HUES64 (cell line): ENCODE results near the gene CELF5.
"Not testable (repeated sequence)": the region's sequence is repeated elsewhere in the genome, so short reads cannot be mapped to it uniquely, and the experiment has no call there.

ENCODE experiments used
- H3K27ac ChIP-seq: 2 replicates; pipeline ENCODE4 v1.7.0; 2013; ENCODE audit warnings: low read depth, low read length, inconsistent platforms
- H3K27me3 ChIP-seq: 2 replicates; pipeline ENCODE4 v1.6.1; 2013; ENCODE audit warnings: mild to moderate bottlenecking, low read length; ENCODE audit not compliant: insufficient read depth
- H3K36me3 ChIP-seq: 2 replicates; pipeline ENCODE4 v1.6.1; 2013; ENCODE audit warnings: mild to moderate bottlenecking, low read length; ENCODE audit not compliant: insufficient read depth
- H3K4me1 ChIP-seq: 2 replicates; pipeline ENCODE4 v1.6.1; 2013; ENCODE audit warnings: mild to moderate bottlenecking, low read length, moderate library complexity; ENCODE audit not compliant: insufficient read depth
- H3K4me3 ChIP-seq: 2 replicates; pipeline ENCODE4 v1.5.1; 2013; ENCODE audit warnings: mild to moderate bottlenecking, low read length, moderate library complexity
- H3K9ac ChIP-seq: 2 replicates; pipeline ENCODE4 v1.6.1; 2013; ENCODE audit warnings: mild to moderate bottlenecking, low read depth, low read length
- H3K9me3 ChIP-seq: 2 replicates; pipeline ENCODE4 v1.6.1; 2013; ENCODE audit warnings: low read depth, low read length; ENCODE audit not compliant: insufficient read depth
- WGBS: fragments of 150-250, 120-280 bp; methylation state at CpG from one replicate; pipeline ENCODE4 v1.1.7; 2013; ENCODE audit warnings: missing lambda C conversion rate; 5-methylcytosine and 5-hydroxymethylcytosine counted together

The CELF5 gene

GRCh38 chr19:3289971-3290569, 65.6 kb downstream of the CELF5 start:
- H3K36me3 ChIP-seq = no peaks in the 10 kb centered on the region; the same call in 1 of the 2 replicates
- H3K9me3 ChIP-seq = no peaks in the 10 kb centered on the region
- no peak overlapping the region for H3K4me3 ChIP-seq
- no peak overlapping the region for H3K27ac ChIP-seq
- 59% methylated on average over 23 of the region's 23 CpGs for WGBS
- no peak overlapping the region for H3K9ac ChIP-seq
- no peaks in the 10 kb centered on the region for H3K4me1 ChIP-seq
- no peaks in the 10 kb centered on the region for H3K27me3 ChIP-seq

- H3K9me3 ChIP-seq, H3K9ac ChIP-seq, H3K27me3 ChIP-seq, H3K36me3 ChIP-seq, H3K4me1 ChIP-seq, H3K4me3 ChIP-seq, H3K27ac ChIP-seq: not testable (repeated sequence)
- 92% methylated on average over 6 of the region's 6 CpGs for WGBS
These were observed 66.4 kb downstream of the CELF5 start for GRCh38 chr19:3290858-3291257.

GRCh38 chr19:3291644-3292043, 67.2 kb downstream of the CELF5 start:
- 88% methylated on average over 5 of the region's 5 CpGs for WGBS
- no peak overlapping the region for H3K9ac ChIP-seq
- H3K4me3 ChIP-seq = no peak overlapping the region

GRCh38 chr19:3292958-3293529, 68.6 kb downstream of the CELF5 start:
- Histone ChIP-seq H3K4me1 (no peaks in the 10 kb centered on the region), H3K9ac (no peak overlapping the region), H3K27me3 (no peaks in the 10 kb centered on the region), H3K36me3 (no peaks in the 10 kb centered on the region), H3K4me3 (no peak overlapping the region), H3K27ac (no peak overlapping the region), H3K9me3 (no peaks in the 10 kb centered on the region)
- whole genome bisulfite sequencing = 91% methylated on average over 21 of the region's 23 CpGs

More at GRCh38 chr19:3291644-3292043, 67.2 kb downstream of the CELF5 start:
- Histone ChIP-seq H3K36me3 (no peaks in the 10 kb centered on the region; the same call in 1 of the 2 replicates), H3K27me3 (no peaks in the 10 kb centered on the region), H3K4me1 (no peaks in the 10 kb centered on the region), H3K9me3 (no peaks in the 10 kb centered on the region), H3K27ac (no peak overlapping the region)

GRCh38 chr19:3293560-3293959, 69.1 kb downstream of the CELF5 start:
- no peaks in the 10 kb centered on the region for H3K27me3 ChIP-seq
- H3K9ac ChIP-seq = no peak overlapping the region
- no peak overlapping the region for H3K4me3 ChIP-seq
- no peaks in the 10 kb centered on the region for H3K36me3 ChIP-seq
- no peak overlapping the region for H3K27ac ChIP-seq
- no peaks in the 10 kb centered on the region for H3K4me1 ChIP-seq
- WGBS = 88% methylated on average over 9 of the region's 9 CpGs
- H3K9me3 ChIP-seq = no peaks in the 10 kb centered on the region

- no peak overlapping the region for H3K4me3 ChIP-seq
- no peak overlapping the region for H3K9ac ChIP-seq
- no peaks in the 10 kb centered on the region for H3K9me3 ChIP-seq
- 89% methylated on average over 20 of the region's 20 CpGs for WGBS
- H3K36me3 ChIP-seq = no peaks in the 10 kb centered on the region
- no peaks in the 10 kb centered on the region for H3K4me1 ChIP-seq
- 0 out of 2 replicates have a peak, but pooled peaks cover 2% of the 10 kb centered on the region for H3K27me3 ChIP-seq
- no peak overlapping the region for H3K27ac ChIP-seq
These were observed 69.8 kb downstream of the CELF5 start for GRCh38 chr19:3294080-3294850.

- Histone ChIP-seq H3K9ac (no peak overlapping the region), H3K4me3 (no peak overlapping the region), H3K36me3 (no peaks in the 10 kb centered on the region), H3K27me3 (0 out of 2 replicates have a peak, but pooled peaks cover 2% of the 10 kb centered on the region), H3K9me3 (no peaks in the 10 kb centered on the region), H3K4me1 (no peaks in the 10 kb centered on the region), H3K27ac (no peak overlapping the region)
- WGBS = 82% methylated on average over 14 of the region's 14 CpGs
These were observed 71.1 kb downstream of the CELF5 start for GRCh38 chr19:3295581-3295980.

GRCh38 chr19:3296034-3296433, 71.6 kb downstream of the CELF5 start:
- 79% methylated on average over 5 of the region's 9 CpGs for WGBS
- Histone ChIP-seq H3K4me1 (no peaks in the 10 kb centered on the region), H3K9me3 (no peaks in the 10 kb centered on the region), H3K27me3 (0 out of 2 replicates have a peak, but pooled peaks cover 2% of the 10 kb centered on the region), H3K27ac (no peak overlapping the region), H3K9ac (no peak overlapping the region), H3K4me3 (no peak overlapping the region), H3K36me3 (no peaks in the 10 kb centered on the region)

- 0 out of 2 replicates have a peak, but pooled peaks cover 2% of the 10 kb centered on the region for H3K27me3 ChIP-seq
- H3K36me3 ChIP-seq = no peaks in the 10 kb centered on the region
- H3K4me1 ChIP-seq = no peaks in the 10 kb centered on the region
- no peaks in the 10 kb centered on the region for H3K9me3 ChIP-seq
- H3K4me3 ChIP-seq = no peak overlapping the region
- 94% methylated on average over 19 of the region's 19 CpGs for WGBS
- no peak overlapping the region for H3K27ac ChIP-seq
- H3K9ac ChIP-seq = no peak overlapping the region
These were observed 72.0 kb downstream of the CELF5 start for GRCh38 chr19:3296446-3296845.

GRCh38 chr19:3298853-3299449, 74.5 kb downstream of the CELF5 start:
- Histone ChIP-seq H3K27ac (no peak overlapping the region), H3K36me3 (no peaks in the 10 kb centered on the region), H3K27me3 (0 out of 2 replicates have a peak, but pooled peaks cover 2% of the 10 kb centered on the region), H3K9me3 (peaks cover 6% of the 10 kb centered on the region; the same call in 1 of the 2 replicates), H3K4me3 (no peak overlapping the region), H3K4me1 (no peaks in the 10 kb centered on the region), H3K9ac (no peak overlapping the region)
- WGBS = 75% methylated on average over 6 of the region's 6 CpGs

GRCh38 chr19:3300566-3300965, 76.1 kb downstream of the CELF5 start:
- not testable (repeated sequence) for H3K36me3 ChIP-seq, H3K9me3 ChIP-seq, H3K9ac ChIP-seq, H3K27ac ChIP-seq, H3K4me1 ChIP-seq, H3K27me3 ChIP-seq, H3K4me3 ChIP-seq
- WGBS = 74% methylated on average over 7 of the region's 8 CpGs
